ENCODE measurements around the gene GHDC. TPM values are rescaled to one million over a fixed set of nuclear protein-coding genes. Genes with fewer than 3 reads are reported as not detected.

The GHDC gene
- total and polyA plus RNA-seq, 2 of the 13 experiments (the other 11 are each of a cell fraction or from before 2014, with no cell fraction given): 15.4 to 22.5 TPM

DNA sequence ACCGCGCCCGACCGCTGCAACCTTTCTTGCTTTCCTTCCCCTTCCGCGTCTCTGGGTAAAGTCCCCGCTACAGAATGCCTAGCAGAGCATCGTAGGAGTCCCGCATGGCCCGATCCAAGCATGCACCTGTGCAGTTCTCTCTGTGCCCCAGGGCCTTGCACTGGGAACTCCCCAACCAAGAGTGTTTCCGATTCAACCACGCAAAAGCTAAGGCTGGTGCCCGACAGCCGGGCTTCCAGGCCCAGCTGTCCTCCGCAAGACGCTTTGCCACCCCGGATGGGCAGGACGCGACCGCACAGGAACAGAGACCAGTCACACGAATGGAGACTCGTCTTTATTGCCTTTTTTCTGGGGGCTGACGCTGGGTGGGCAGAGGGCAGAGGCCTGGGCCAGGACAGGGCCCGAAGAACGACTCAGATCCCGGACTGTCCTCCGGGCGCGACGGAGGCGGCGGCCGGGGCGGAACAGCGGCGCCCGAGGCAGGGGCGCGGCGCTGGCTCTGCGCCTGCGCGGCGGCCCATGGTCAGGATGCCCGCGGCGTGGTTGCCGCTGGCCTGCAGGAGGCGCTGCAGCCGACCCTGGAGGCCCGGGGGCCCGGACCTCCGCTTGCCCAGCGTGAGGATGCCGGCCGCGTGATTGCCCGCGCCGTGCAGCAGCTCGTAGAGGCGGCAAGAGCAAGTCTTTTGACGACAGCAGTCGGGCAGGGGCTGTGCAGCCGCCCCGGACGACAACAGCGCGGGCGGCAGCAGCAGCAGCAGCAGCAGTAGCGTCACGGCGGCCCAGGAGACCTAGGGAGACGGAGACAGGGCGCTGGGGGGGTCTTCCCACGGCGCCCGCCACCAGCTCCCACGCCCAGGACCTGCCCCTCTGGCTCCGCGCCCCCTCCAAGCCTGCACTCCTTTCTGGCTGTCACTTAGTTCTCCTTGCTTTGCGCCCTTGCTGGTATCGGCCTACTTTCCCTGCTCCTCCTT lies 10.3 kb downstream of the GHDC start (continued):
- TF ChIP-seq, protein P1, sequence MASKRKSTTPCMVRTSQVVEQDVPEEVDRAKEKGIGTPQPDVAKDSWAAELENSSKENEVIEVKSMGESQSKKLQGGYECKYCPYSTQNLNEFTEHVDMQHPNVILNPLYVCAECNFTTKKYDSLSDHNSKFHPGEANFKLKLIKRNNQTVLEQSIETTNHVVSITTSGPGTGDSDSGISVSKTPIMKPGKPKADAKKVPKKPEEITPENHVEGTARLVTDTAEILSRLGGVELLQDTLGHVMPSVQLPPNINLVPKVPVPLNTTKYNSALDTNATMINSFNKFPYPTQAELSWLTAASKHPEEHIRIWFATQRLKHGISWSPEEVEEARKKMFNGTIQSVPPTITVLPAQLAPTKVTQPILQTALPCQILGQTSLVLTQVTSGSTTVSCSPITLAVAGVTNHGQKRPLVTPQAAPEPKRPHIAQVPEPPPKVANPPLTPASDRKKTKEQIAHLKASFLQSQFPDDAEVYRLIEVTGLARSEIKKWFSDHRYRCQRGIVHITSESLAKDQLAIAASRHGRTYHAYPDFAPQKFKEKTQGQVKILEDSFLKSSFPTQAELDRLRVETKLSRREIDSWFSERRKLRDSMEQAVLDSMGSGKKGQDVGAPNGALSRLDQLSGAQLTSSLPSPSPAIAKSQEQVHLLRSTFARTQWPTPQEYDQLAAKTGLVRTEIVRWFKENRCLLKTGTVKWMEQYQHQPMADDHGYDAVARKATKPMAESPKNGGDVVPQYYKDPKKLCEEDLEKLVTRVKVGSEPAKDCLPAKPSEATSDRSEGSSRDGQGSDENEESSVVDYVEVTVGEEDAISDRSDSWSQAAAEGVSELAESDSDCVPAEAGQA (IDR thresholded peaks at IDR 0.05; ENCODE audit: low read depth): peak; percentile 58; the same call in 1 of the 2 replicates
- TF ChIP-seq, protein P1 (CRISPR knock-in tag; IDR thresholded peaks at IDR 0.05; ENCODE audit: borderline replicate concordance): peak; percentile 94
- TF ChIP-seq SSRP1 (CRISPR knock-in tag; IDR thresholded peaks at IDR 0.05) (no peak), SIX1 (CRISPR knock-in tag; IDR thresholded peaks at IDR 0.05; ENCODE audit: borderline replicate concordance) (no peak), ZNF674 (CRISPR knock-in tag; IDR thresholded peaks at IDR 0.05; ENCODE audit: low read depth) (peak; percentile 95; the same call in 1 of the 2 replicates), KLF13 (CRISPR knock-in tag; IDR thresholded peaks at IDR 0.05) (peak; percentile 48; the same call in 1 of the 2 replicates), ZNF557 (CRISPR knock-in tag; IDR thresholded peaks at IDR 0.05) (peak; percentile 94; the same call in 1 of the 2 replicates), FOSL2 (CRISPR knock-in tag; IDR thresholded peaks at IDR 0.05) (0 out of 2 replicates have a peak, but pooled peaks have one; percentile 8), ZBTB38 (CRISPR knock-in tag; IDR thresholded peaks at IDR 0.05) (peak; percentile 18; the same call in 1 of the 2 replicates)
- TF ChIP-seq, protein P2, sequence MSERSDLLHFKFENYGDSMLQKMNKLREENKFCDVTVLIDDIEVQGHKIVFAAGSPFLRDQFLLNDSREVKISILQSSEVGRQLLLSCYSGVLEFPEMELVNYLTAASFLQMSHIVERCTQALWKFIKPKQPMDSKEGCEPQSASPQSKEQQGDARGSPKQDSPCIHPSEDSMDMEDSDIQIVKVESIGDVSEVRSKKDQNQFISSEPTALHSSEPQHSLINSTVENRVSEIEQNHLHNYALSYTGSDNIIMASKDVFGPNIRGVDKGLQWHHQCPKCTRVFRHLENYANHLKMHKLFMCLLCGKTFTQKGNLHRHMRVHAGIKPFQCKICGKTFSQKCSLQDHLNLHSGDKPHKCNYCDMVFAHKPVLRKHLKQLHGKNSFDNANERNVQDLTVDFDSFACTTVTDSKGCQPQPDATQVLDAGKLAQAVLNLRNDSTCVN (CRISPR knock-in tag; IDR thresholded peaks at IDR 0.05; ENCODE audit: borderline replicate concordance): 0 out of 2 replicates have a peak, but pooled peaks have one; percentile 60
- TF ChIP-seq, protein P3, sequence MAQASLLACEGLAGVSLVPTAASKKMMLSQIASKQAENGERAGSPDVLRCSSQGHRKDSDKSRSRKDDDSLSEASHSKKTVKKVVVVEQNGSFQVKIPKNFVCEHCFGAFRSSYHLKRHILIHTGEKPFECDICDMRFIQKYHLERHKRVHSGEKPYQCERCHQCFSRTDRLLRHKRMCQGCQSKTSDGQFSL (CRISPR knock-in tag; IDR thresholded peaks at IDR 0.05): no peak
- TF ChIP-seq, protein P4, sequence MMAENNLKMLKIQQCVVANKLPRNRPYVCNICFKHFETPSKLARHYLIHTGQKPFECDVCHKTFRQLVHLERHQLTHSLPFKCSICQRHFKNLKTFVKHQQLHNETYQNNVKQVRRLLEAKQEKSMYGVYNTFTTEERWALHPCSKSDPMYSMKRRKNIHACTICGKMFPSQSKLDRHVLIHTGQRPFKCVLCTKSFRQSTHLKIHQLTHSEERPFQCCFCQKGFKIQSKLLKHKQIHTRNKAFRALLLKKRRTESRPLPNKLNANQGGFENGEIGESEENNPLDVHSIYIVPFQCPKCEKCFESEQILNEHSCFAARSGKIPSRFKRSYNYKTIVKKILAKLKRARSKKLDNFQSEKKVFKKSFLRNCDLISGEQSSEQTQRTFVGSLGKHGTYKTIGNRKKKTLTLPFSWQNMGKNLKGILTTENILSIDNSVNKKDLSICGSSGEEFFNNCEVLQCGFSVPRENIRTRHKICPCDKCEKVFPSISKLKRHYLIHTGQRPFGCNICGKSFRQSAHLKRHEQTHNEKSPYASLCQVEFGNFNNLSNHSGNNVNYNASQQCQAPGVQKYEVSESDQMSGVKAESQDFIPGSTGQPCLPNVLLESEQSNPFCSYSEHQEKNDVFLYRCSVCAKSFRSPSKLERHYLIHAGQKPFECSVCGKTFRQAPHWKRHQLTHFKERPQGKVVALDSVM (CRISPR knock-in tag; IDR thresholded peaks at IDR 0.05): peak; percentile 76
- TF ChIP-seq, protein P5, sequence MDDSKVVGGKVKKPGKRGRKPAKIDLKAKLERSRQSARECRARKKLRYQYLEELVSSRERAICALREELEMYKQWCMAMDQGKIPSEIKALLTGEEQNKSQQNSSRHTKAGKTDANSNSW (CRISPR knock-in tag; IDR thresholded peaks at IDR 0.05; ENCODE audit: borderline replicate concordance): no peak; the same call in 1 of the 2 replicates
- TF ChIP-seq, protein P6, sequence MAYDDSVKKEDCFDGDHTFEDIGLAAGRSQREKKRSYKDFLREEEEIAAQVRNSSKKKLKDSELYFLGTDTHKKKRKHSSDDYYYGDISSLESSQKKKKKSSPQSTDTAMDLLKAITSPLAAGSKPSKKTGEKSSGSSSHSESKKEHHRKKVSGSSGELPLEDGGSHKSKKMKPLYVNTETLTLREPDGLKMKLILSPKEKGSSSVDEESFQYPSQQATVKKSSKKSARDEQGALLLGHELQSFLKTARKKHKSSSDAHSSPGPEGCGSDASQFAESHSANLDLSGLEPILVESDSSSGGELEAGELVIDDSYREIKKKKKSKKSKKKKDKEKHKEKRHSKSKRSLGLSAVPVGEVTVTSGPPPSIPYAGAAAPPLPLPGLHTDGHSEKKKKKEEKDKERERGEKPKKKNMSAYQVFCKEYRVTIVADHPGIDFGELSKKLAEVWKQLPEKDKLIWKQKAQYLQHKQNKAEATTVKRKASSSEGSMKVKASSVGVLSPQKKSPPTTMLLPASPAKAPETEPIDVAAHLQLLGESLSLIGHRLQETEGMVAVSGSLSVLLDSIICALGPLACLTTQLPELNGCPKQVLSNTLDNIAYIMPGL (CRISPR knock-in tag; IDR thresholded peaks at IDR 0.05; ENCODE audit: borderline replicate concordance in 1 of 2, low read depth in 1 of 2): peak; percentile 86 to 92; a peak in 3 of 4 replicates
